NCI-H2196 treated with DMSO at 0.1 percent for 48 hours (cell line): ENCODE measurements around the gene STARD5.

Source experiments
- DNase-seq: peaks from one replicate; lab custom pipeline; 2025; ENCODE audit not compliant: unreplicated experiment; lab: John Stamatoyannopoulos, UW

The STARD5 gene

GRCh38 chr15:81259760-81260298 is 64.1 kb downstream of the STARD5 start:
- DNase-seq, result no peak
